ENCODE data around the gene SORCS1.

Gene SORCS1

DNA sequence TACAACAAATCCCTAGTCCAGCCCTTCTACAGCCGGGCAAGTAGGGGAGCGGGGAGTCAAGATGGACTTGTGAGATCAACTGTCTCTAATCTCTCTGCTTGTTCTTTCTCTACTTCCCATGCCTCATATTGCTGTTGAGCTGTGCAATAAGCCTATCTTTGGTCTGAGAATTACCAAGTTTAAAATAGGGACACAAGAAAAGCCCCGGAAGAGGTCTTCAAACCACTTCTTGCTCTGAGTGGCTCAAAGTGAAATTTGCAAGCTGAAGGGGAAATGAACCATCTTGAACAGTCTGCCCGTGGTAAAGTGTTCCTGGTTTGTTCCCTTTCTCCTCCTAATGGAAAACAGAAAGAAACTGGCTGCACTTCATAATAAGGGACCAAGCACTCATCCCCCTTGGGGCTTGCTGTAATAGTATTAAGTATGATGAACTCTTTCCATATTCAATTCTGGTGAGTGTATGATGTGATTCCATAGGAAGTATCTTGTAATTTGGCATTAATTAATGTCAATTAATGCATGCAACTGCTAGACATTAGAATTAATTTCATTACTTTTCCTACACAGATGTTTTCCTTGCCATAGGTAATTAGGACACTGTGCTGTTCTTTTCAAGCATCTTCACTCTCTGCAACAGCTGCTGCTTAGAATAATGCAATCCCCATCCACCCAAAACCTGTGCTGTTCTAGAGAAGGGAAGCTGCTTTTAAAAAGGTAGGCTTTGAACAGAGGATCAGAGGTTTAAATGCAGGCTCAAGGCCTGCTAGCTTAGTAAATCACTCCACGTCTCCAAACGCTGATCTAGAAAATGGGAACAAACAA lies 449.6 kb downstream of the SORCS1 start:
- no peak for DNase-seq

DNA sequence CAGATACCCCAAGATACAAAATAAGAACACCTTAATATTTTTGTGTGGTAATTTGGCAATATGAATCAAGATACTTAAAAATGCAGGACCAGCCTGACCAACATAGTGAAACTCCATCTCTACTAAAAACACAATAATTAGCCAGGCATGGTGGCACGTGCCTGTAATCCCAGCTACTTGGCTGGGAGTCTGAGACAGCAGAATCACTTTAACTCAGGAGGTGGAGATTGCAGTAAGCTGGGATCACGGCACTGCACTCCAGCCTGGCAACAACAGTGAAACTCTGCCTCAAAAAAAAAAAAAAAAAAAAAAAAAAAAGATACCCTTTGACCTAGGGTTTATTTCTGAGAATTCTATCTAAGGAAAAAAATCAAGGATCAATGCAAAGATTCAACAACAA lies 450.7 kb downstream of the SORCS1 start:
- no peak for DNase-seq

- no peak for DNase-seq
Measured at GRCh38 chr10:106712988-106713387, 451.5 kb downstream of the SORCS1 start.

- no peak for DNase-seq
Measured at GRCh38 chr10:106711313-106711906, 453.1 kb downstream of the SORCS1 start.

GRCh38 chr10:106708506-106708905 lies 456.0 kb downstream of the SORCS1 start:
- no peak for DNase-seq

DNA sequence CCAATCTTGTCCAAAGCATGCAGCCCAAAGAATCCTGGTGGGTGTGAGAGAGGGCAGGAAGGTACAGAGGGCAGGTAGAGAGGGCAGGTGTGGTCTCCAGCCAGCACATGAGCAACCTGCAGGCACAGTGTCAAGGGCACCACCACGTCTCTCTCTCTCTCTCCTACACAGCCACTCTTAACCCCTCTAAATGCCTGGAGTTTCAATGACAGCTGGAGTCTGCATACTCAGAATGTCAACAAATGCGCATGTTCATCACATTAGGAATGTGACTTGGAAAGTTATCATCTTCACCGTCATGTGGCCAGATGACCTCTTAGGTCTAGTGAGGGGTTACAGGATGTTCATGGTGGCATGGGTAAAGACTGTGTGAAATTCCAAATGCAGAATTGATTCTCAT lies 456.8 kb downstream of the SORCS1 start:
- no peak for DNase-seq

GRCh38 chr10:106706127-106706526 lies 458.4 kb downstream of the SORCS1 start:
- DNase-seq: no peak

- no peak for DNase-seq
Measured at GRCh38 chr10:106705681-106706100, 458.8 kb downstream of the SORCS1 start.

DNA sequence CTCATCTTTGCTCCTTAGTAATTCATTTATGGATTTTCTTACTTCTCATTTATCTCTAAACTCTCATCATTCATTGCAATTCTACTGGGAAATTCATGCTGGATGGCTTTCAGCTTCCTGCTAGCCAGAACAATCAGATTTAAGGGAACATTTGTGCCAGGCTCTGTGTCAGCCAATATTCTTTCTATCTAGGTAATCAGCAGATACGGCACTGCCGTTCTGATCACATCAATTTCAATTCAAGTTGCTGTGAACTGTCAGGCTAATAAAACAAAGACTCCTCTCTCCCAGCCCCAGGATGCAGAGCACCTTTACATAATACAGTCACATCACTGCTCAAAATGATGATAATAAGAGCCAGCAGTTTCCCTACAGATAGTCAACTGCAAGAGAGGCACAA lies 468.3 kb downstream of the SORCS1 start:
- DNase-seq: no peak

DNA sequence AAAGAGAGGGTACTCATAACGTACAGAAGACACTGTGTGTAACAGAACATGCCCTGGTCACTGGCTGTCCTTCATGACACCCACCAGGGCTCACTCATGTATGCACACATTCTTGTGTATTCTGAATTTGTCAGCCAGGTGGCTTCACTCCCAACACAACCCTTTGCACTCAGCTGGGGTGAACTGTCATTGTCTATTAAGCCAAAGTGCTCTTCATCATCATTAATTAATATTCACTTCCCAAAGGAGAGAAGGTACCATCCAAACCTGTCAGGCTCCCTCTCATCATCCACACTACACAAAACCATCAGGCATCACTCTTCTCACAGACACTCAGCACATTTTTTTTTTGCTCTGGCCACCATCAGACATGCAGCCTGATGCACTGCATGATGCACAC lies 469.8 kb downstream of the SORCS1 start:
- DNase-seq: no peak

GRCh38 chr10:106682175-106682574 lies 482.3 kb downstream of the SORCS1 start:
- DNase-seq: no peak

DNA sequence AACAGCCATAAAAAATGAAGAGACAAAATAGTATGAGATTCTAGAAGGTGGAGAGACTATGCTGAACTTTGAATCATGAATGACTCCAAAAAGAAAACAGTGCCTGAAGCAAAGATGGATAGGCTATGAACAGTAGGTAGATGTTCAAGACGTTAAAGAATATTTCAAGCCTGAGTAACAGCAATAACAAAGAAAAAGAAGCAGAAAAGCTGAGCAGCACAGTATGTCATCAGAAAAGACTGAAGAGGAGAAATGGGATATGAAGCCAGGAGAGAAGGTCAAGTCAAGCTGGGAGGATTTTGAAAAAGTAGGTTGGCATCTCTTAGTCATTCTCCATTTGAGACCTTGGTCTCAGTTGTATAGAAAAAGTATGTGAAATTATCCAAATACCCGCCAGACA lies 484.4 kb downstream of the SORCS1 start:
- no peak for DNase-seq

- no peak for DNase-seq
Measured at GRCh38 chr10:106679314-106679713, 485.2 kb downstream of the SORCS1 start.

GRCh38 chr10:106672517-106673175 lies 491.9 kb downstream of the SORCS1 start:
- DNase-seq: no peak

- no peak for DNase-seq
Measured at GRCh38 chr10:106661767-106662140, 502.8 kb downstream of the SORCS1 start.

DNA sequence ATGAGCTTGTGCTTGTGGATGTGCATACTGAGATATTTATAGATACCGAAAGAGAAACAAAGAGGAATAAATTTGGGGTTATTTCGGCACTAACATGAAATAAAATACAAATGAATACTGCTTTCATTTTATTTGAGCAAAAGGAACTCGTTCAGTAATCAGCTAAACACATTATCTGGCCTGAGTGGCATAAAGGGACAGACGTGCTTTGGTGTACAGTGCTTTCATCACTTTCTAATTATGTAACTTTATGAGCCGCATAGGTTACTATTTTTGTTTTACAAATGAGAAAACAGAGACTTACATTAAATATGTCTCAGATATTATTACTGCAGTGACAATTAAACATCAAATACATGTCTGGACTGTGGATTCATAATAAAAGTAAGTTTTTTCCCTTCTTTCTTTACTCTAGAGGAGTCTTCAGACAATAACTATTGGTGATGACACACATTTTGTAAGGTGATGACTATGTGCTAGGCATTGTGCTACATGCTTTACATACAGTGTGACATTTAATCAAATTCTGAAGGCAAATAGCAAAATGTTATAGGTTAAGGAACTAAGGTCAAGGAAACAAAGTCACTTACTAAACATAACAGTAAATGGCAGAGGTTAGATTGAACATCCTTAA lies 503.3 kb downstream of the SORCS1 start:
- no peak for DNase-seq

DNA sequence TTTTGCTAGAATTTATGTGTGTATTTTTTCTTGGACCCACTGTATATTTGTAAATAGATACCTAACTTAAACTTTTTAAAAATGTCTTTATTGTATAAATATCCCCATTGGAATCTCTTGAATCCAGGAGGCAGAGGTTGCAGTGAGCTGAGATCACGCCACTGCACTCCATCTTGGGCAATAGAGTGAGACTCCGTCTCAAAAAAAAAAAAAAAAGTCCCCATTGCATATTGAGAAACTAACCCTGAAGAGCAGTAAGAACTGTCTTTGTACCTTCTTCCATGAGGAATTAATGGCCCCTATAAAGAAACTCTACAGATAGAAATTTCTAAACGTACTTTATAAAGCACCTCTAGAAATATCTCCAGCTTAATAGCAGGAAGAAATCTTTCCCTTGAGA lies 504.0 kb downstream of the SORCS1 start:
- DNase-seq: no peak

- no peak for DNase-seq
Measured at GRCh38 chr10:106655636-106656035, 508.9 kb downstream of the SORCS1 start.

GRCh38 chr10:106655165-106655564 lies 509.3 kb downstream of the SORCS1 start:
- no peak for DNase-seq

- DNase-seq: no peak
Measured at GRCh38 chr10:106652279-106652678, 512.2 kb downstream of the SORCS1 start.

GRCh38 chr10:106648534-106649481 lies 515.7 kb downstream of the SORCS1 start:
- DNase-seq: no peak

DNA sequence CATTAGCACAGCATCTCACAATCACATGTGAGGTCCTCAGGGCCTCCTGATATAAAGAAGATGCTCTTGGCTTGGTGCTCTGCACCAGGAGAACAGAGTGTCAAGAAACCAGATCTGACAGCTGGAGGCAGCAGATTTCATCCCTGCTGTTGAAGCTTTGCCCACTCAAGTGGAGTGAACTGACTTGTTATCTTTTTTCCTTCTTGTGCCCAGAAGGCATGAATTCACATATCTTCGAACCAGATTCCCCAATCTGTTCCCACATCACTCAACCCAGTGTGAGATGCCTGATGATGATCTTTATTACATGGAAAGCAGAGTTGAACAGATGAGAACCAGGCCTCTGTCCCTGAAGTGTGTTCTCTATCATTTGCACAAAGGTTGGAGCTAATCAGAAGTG lies 521.0 kb downstream of the SORCS1 start:
- no peak for DNase-seq

GRCh38 chr10:106637873-106638272 lies 526.6 kb downstream of the SORCS1 start:
- no peak for DNase-seq

Measured in NCI-H2227 treated with DMSO at 0.1 percent for 48 hours (cell line).